ENCODE data around the gene PRCC.

PRCC gene

GRCh38 chr1:156845953-156846545 lies 78.7 kb downstream of the PRCC start:
- DNase-seq = no peak

GRCh38 chr1:156846643-156847042 lies 79.3 kb downstream of the PRCC start:
- DNase-seq = no peak

- DNase-seq = no peak
These were observed 80.5 kb downstream of the PRCC start for GRCh38 chr1:156847591-156848460.

- no peak for DNase-seq
These were observed 81.3 kb downstream of the PRCC start for GRCh38 chr1:156848461-156849150.

GRCh38 chr1:156849151-156849496 lies 81.8 kb downstream of the PRCC start:
- DNase-seq = no peak
